NCI-H526 (cell line): Measurements from ENCODE around the gene BRICD5.
"Not testable (repeated sequence)": the region's sequence is repeated elsewhere in the genome, so short reads cannot be mapped to it uniquely, and the experiment has no call there.

Experiments used
- DNase-seq, 2 experiments: peaks; one replicate each; lab custom pipeline; 2025; lab: John Stamatoyannopoulos, UW

Gene BRICD5

DNA sequence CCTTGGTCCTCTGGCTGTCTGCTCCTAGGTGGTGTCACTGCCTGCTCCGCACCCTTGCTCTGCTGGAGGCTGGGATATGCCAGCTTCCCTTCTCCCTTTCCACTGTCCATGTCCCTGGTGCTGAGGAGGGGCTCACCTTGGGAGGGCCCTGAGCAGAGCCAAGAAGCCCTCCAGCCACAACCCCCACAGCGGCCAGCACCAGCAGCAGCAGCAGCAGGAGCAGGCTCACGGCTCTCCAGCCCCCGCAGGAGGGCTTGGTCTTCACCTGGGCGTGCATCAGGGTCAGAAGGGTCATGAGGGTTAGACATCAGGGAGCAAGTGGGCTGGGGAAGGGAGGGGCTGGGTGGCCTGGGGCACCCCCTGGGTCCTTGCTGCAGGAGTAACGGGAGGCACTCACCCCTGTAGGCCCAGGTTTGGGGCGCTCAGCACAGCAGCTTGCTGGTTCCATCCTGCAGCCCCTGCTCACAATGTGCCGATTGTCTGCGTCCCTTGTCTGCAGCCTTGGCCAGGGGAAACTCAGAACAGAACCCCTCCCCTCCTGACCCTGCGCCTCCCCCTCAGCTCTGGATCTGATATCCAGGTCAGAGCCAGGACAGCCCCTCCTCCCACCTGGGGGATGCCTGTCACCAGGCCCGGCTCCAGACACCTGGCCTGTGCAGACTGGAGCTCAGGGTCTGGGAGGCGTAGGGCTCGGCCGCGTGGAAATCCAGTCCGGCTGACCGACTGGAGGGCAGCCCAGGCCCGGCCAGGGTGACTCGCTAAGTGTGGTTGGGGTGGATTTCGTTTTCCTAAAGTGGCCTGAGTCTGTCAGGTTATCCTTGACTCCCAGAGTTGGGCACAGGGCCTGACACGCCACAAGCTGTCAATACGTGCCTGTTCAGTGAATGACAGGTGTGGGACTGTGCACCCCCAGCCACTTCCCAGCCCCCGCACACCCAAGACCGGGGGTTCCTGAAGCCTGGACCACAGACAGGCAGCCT, at the start of gene BRICD5:
BRICD5 (minus strand) TSS at position 478 of the 980 bp plus-strand sequence; CDS start at position 448, 30 bp downstream.
- DNase-seq = no peak

DNA sequence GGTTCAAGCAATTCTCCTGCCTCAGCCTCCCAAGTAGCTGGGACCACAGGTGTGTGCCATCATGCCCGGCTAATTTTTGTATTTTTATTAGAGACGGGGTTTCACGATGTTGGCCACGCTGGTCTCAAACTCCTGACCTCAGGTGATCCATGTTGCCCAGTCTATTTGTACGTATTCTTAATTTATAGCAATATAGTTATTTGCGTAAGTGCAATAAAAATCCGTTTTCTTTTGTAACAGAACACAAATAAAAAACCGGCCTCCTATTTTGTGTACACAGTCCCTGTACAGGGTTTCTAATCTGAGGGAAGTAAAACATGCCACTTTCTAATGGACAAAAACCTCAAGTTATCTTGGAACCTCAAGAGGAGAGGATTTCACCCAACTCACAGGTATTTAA, 49.6 kb upstream of the BRICD5 start:
- DNase-seq = no peak

DNA sequence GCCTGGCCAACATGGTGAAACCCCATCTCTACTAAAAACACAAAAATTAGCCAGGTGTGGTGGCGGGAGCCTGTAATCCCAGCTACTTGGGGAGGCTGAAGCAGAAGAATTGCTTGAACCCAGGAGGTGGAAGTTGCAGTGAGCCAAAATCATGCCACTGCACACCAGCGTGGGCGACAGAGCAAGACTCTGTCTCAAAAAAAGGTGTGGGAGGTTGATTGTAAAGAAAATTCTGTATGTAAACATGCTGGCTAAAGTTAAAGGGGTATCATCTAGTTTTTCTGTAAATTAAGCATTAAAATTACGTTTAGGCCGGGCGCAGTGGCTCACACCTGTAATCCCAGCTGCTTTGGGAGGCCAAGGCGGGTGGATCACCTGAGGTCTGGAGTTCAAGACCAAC, 47.9 kb upstream of the BRICD5 start:
- not testable (repeated sequence) for DNase-seq

DNA sequence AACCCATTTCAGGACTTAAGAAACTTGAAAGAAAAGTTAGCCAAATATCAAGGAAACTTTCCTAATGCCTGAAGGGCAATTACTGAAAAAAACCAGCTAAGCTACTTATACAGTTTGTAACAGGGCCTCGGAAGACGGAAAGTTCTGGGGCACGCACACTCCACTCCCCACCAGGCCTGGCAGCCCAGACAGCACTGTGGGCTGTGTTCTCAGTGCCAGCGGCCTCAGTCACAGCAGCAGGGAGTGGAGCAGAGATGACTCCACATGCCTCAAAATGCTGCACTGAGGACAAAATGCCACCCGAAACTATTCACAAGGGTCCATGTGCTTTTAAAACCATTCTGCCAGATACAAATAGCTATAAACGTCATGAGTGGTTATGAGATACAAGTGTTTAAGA, 47.1 kb upstream of the BRICD5 start:
- no peak for DNase-seq

DNA sequence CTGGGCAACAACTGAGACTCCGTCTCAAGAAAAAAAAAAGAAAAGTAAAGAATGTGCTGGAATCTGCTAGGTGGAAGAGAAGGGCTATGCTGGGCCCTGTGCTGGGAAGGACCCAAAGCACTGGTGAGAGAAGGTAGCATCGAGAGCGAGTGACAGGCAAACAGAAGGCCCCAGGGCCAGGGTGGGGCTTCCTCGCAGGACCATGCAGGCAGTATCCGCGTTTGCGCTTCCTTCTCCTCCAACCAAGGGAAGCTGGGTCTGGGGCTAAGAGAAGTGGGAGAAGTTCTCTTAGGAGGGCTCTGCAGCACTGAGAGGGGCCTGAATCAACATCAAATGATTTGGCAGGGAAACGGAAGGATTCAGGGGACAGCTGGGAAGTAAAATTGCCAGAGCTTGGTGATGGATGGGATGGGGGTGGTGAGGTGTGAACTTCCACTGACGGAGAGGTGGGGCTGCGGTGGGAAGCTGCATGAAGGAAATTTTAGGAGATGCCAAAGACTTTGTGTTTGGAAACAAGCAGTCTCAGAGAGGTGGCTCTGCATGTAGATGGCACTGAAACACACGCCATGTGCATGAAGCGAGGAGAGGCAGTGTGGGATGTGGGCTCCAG, 46.0 kb upstream of the BRICD5 start:
- DNase-seq = no peak

DNA sequence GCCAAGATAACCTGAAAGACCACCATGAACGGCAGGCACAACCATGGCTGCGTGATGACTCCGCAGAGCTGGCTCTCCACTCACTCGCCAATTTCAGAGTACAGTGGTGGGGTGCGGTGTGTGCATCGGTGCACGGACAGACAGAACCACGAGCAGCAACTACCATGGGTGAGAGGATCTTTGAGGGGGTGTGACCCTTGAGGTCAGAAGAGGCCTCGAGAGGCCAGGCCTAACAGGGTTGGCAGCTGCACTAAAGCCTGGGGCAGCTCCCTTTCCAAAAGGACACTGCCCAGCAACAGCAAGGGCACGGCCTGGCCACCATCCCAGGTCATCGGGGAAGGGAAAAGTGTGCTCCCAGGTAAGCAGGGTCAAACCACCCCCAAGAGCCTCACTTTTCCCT, 42.6 kb upstream of the BRICD5 start:
- DNase-seq = no peak

DNA sequence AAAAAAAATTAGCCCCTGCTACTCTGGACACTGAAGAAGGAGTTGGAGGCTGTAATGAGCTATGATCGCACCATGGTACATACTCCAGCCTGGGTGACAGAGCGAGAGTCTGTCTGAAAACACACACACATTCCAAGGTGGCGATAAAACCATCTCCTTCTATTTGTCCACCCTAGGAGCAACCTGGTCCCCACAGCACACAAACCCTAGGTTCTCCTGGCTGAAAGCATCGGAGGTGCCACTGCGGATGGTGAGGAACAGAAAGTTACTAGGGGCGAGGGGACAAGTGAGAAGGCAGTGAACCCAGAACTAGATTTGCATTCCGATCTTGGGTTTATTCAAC, 42.1 kb upstream of the BRICD5 start:
- DNase-seq = no peak

DNA sequence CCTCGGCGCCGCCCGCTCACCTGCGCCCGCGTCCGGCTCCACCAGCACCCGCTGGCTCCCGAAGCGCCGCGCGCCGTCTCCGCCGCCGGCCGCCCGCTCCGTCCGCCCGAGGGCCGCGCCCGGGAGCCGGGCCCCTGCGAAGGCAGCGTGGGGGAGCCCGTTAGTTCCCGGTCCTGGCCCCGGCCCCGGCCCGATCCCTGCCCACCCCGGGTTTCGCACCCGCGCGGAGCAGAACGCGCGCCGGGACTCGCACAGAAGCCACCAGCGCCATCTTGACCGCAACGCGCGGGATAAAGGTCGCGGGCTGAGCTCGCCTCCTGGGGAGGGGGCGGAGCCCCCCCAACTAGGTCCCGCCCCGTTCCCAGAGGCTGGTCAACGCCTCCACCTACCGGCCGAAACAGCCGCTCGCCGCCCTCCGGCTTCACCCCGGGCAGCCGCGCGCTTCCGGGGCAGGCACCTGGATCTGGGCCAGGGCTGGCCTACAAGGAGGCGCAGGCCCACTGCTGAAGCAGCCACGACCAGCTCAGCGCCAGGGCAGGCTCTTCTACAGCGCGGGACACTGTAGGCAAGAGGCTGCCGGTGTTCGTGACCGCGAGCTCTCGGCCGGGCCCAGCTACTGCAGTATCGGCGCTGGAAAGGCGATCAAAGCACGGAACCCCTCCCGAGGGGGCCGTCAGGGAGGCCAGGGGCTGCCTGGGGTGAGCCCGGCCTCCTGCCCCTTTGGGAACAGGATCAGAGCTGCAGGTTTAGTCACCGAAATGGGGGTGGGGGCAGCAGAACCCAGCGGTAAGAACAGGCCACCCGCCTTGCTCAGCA, 40.8 kb upstream of the BRICD5 start, which contains the start of gene ECI1:
ECI1 (minus strand) TSS at position 292 of the 816 bp plus-strand sequence; CDS start at position 271, 21 bp downstream.
- DNase-seq = peak; percentile 57 to 90

DNA sequence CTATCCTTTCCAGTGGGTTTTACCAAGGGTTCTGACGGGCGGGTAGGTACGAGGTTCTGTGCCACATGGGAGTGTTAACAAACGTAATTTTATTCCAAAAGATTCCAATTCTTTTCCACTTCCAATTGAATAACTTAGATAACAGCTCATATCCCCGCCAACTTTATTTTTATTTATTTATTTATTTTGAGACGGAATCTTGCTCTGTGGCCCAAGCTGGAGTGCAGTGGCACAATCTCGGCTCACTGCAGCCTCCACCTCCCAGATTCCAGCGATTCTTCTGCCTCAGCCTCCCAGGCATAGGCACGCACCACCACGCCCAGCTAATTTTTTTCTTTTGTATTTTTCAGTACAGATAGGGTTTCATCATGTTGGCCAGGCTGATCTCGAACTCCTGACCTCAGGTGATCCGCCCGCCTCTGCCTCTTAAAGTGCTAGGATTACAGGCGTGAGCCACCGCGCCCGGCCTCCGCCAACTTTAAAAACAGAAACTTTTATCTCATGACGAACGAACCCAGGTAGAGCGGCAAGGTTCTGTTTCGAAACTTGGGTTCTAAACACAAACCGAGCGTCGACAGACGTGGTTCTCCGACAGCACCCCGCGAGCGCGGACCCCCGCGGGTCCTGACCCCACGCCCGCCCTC, 40.1 kb upstream of the BRICD5 start:
- no peak for DNase-seq

DNA sequence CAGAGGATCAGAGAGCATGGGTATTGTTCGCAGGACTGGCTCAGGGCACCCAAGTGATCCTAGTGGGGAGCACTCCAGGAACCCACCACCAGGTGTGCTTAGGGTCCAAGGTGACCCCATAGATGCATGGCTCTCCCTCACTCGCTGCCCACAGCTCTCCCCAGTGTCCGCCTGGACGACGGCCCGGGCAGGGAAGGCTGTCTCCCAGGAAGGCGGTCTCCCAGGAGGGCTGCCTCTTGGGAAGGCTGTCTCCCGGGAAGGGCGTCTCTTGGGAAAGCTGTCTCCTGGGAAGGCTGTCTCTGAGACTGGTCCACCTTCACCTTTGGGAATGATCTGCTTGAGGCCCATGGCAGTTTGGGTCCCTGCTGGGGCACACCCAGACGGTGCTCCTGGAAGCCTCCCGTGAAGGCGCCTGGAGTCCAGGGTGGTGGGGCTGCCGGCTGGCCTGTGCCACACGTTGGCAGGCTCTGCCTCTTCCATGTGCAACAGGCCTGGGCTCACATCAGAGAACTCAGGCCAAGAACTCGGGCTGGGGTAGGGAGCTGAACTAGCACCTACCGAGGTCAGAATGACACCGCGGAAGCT, 35.7 kb upstream of the BRICD5 start:
- DNase-seq = no peak

DNA sequence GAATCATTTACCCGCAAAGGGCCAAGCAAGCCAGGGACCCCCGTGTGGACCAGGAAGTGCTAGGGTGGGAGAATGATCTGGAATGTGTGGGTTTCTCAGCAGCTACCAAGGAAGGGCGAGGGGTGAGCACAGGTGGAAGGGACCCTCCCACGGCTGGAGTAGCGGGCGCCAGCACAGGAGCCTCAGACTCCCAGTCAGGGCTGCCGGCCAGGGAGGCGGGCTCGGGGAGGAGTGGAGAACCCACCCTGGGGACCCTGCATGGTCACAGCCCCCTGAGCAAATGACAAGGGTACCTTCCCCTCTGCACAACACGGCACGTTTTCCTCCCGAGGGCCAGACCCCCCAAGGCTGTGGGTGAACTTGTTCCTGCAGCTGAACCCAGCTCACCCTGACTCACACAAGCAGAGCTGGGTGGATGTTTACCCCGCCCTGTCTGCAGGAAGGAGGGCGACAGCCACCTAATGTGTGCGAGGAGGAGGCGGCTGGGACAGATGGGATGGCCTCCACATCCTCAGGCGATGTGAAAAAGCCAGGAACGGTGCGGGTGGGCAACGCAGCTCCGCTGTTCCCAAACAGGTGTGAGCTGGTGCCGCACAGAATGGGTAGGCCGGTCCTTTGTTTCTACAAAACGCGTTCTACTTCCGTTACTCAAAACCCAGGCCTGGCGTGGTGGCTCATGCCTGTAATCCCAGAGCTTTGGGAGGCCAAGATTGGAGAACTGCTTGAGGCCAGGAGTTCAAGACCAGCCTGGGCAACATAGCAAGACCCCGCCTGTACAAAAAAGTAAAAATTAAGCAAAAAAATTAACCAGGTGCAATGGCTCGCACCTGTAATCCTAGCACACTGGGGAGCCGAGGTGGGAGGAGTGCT, 34.5 kb upstream of the BRICD5 start:
- no peak for DNase-seq

DNA sequence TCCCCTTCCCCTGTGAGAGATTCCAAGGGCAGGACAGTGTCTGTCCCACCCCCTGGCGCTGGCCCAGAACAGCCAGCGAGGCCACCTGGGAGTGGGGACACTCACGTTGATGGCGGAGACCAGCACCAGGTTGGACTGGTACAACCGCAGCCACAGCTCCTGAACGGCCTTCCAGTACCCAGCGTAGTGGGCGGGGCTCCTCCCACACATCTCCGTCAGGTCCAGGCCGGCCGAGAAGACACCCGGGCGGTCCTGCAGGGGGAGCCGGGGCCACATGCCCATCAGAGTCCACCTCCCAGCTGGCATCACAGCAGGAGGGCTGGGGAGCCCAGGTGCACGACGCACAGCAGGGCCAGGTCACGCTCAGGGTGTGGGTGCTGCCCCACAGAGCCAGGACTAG, 33.6 kb upstream of the BRICD5 start:
- DNase-seq = no peak

DNA sequence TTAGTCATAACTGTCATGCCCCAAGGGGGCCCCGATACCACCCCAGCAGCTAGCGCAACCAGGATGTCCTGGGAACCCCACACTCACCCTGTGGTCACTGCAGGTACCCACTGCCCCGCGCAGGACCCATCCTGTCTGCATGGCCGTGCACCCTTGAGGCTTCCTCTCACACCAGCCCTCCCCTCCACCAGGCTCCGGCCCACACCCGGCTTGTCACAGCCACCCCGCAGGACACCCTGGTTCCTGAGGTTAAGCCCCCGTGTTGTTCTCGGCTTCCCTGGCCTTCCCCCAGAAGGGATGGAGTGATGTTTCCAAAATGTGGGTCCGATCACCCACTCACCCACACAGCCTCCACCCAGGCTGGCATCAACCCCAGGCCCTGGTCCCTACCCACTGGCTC, 33.1 kb upstream of the BRICD5 start:
- DNase-seq = no peak

DNA sequence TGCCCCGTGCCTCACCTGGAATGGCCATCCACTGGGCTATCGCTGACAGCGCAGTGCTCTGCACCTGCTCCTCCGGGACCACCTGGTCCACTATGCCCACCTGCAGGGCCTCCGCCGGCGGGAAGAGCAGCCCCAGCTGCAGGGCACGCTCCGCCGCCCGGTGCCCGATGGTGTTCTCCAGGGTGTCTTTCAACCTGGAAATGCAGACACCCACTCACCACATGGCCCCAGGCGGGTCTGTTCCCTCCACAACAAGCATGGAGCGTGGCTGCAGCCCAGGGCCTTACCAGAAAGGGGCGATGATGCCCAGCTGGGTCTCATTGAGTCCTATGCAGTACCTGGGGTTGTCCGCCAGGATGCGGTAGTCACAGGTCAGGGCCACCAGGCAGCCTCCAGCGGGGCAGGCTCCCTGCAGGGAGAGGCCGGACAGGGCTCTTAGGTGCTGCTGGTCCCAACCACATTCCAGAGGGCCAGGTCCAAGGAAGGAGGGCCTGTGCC, 32.4 kb upstream of the BRICD5 start:
- peak in 1 of 2 experiments; percentile 14 for DNase-seq

DNA sequence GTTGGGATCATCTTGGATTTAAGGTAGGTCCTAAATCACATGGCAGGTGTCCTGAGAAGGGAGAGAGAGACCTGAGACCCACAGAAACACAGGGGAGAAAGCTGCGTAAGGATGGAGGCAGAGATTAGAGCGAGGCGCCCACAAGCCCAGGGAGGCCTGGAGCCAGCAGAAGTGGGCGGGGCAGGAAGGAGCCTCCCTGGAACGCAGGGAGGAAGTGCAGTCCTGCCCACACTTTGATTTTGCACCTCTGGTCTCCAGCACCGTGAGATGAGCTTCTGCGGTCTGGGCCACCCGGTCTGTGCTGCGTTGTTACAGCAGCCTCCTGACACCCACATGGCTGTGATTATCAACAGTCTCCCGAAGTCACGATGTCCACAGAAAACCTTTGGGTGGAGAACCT, 31.9 kb upstream of the BRICD5 start:
- DNase-seq = no peak

DNA sequence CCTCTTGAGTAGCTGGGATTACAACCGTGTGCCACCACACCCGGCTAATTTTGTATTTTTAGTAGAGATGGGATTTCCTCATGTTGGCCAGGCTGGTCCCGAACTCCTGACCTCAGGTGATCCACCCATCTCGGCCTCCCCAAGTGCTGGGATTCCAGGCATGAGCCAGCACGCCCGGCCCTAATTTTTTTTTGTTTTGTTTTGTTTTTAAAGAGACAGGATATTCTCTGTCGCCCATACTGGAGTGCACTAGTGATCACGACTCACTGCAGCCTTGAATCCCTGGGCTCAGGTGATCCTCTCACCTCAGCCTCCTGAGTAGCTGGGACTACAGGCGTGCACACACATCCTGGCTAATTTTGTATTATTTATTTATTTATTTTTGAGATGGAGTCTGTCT, 29.7 kb upstream of the BRICD5 start:
- not testable (repeated sequence) for DNase-seq

DNA sequence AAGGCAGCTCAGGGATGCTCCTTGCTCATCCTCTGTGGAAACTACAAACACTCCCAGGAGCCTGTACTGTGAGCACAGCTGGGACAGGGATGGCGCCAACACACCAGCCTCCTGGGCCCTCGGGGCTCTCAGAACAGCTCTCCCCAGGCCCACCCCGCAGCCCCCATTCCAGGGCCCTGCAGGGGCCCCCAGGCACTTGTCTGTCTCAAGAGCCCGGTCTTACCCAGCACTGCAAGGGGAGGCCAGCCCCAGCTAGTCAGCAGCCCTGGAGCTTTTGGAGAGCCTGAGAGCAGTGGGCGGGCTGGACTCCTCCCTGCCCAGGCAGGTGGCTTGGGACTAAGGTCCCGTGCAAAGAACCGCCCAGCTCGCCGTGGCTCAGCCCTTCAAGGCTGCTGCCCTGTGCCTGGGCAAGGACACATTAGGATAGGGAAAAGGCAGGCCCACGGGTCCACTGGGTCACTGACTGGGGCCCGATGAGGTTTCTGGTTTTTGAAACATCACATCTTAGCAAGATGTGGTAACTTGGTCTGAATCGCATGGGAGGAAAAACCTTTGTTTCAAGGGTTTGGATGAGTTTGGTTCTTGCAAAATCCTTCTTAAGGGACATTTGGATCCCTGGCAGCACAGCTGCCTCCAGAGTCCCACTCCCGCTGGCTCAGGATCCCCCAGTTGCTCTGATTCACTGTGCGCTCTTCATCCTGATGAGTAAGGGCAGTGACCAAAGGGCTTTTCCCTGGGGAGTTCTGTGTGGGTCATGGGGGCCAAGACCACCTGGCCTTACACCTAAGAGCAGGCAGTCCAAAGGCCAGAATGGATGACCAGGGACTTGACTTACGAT, 28.4 kb upstream of the BRICD5 start:
- DNase-seq = peak in 1 of 2 experiments; percentile 13

DNA sequence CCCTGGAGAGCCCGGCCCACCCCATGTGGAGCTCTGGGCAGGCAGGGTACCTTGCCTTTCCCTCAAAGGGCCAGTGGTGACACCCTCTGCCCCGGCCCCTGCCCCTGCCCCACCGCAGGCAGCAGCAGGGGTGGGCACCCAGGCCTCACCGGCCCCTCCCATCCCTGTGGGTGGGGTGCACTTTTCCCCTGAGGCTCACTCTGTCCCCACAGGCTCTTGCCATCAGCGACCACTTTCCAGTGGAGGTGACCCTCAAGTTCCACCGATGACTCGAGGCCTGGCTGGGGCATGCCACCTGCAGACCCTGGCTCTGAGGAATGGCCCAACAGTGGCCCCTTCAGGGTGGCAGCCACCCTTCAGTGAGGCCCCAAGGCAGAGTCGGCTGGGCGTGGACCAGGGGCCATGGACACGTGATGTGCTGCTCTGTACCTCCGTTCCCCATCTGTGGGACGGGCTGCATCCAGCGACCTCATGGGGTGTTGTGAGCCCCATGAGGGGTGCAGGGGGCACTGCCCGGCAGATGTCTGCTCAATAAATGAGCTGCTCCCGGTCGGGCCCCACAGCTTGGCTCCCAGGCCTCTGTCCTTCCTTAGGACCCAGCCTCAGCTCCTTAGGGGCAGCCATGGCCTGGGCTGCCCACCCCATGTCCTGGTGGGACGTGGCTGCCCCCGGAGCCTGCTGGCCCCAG, 27.6 kb upstream of the BRICD5 start:
- DNase-seq = no peak
